OCI-LY3 (cell line): ENCODE data around the gene ICAM3.
A peak's percentile ranks its signal among the peaks of the same experiment; 100 is the strongest.

Source experiments
- H2AFZ ChIP-seq: fragments of 200-600, 300-600 bp; shearing (Covaris generic); 2 replicates; pipeline ENCODE4 v1.6.0; 2014; ENCODE audit warnings: antibody characterized with exemption, low read depth, low read length
- H3K27ac ChIP-seq: fragments of 200-600, 300-600 bp; sonication (generic); 2 replicates; pipeline ENCODE4 v1.5.1; 2014; ENCODE audit warnings: mild to moderate bottlenecking, low read length, moderate library complexity, mixed read lengths
- H3K27me3 ChIP-seq: fragments of 200-600, 300-600 bp; sonication (generic); 2 replicates; pipeline ENCODE4 v1.6.1; 2014; ENCODE audit warnings: low read depth, low read length, mixed read lengths
- H3K36me3 ChIP-seq: fragments of 200-600, 300-600 bp; sonication (generic); replicated peaks from 2 replicates; pipeline ENCODE3; 2014; ENCODE audit warnings: low read depth, low read length, mixed read lengths
- H3K4me1 ChIP-seq: fragments of 300-600, 200-600 bp; sonication (generic); 2 replicates; pipeline ENCODE4 v1.6.1; 2014; ENCODE audit warnings: low read length, mixed read lengths
- H3K4me2 ChIP-seq: fragments of 200-600, 300-600 bp; sonication (generic); 2 replicates; pipeline ENCODE4 v1.6.1; 2014; ENCODE audit warnings: low read length, mixed read lengths
- H3K4me3 ChIP-seq: fragments of 300-600, 200-600 bp; sonication (generic); 2 replicates; pipeline ENCODE4 v1.5.1; 2014; ENCODE audit warnings: antibody characterized with exemption, mild to moderate bottlenecking, low read length, moderate library complexity
- H3K79me2 ChIP-seq: fragments of 300-600, 200-600 bp; shearing (Covaris generic); 2 replicates; pipeline ENCODE4 v1.6.1; 2014; ENCODE audit warnings: mild to moderate bottlenecking, low read length, mixed read lengths
- H3K9ac ChIP-seq: fragments of 300-600, 200-600 bp; shearing (Covaris generic); 2 replicates; pipeline ENCODE4 v1.6.0; 2014; ENCODE audit warnings: mild to moderate bottlenecking, low read length, moderate library complexity
- H3K9me3 ChIP-seq: fragments of 200-600, 300-600 bp; shearing (Covaris generic); 2 replicates; pipeline ENCODE4 v1.6.1; 2014; ENCODE audit warnings: low read length, mixed read lengths; ENCODE audit not compliant: insufficient read depth
- H4K20me1 ChIP-seq: fragments of 200-600, 300-600 bp; sonication (generic); 2 replicates; pipeline ENCODE4 v1.6.1; 2016; ENCODE audit warnings: low read length, mixed read lengths; ENCODE audit not compliant: insufficient read depth
- EZH2phosphoT487 ChIP-seq: fragments of 200-600 bp; shearing (Covaris generic); IDR thresholded peaks from 2 replicates; pipeline ENCODE4 v1.6.1; 2018; ENCODE audit warnings: antibody characterized with exemption, mixed run types, low read depth
- TF ChIP-seq, protein P1 (sequence below): fragments of 200-600, 300-600 bp; sonication (generic); IDR thresholded peaks from 2 replicates; pipeline ENCODE4 v1.5.1; 2014; ENCODE audit warnings: antibody characterized with exemption, low read length, low read depth

Gene ICAM3

DNA sequence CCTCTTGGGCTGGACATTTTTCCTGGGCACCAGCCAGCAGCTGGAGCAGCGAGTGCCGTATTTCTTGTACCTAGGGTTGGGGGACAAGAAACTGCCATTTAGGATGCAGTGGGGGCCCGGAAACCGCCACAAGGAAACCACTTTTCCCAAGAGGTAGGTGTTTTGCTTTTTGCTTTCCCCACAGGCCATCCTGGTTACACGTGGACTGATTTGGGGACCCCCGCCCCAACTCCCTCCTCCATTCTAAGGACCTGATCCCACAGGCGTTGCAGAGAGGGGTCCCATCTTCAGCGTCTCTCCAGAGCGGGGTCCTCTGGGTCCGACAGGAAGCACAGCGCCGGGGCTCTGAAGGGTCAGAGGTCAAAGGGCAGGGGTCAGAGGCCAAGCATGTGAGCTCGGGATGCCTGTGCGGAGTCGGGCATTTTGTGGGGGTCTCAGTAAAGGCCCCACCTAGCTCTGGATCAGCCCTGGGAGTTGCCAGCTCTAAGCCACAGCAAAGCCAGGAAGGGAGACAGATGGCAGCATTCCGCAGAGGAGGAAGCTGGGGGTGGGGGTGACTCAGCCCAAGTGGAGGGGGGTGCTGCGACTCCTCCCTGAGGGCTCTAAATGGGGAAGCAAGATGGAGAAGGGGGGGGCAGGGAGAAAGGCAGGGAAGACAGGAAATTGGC, 34.2 kb downstream of the ICAM3 start:
- Histone ChIP-seq H2AFZ (no peak overlapping the region), H3K4me2 (no peak overlapping the region), H3K27me3 (0 out of 2 replicates have a peak, but pooled peaks cover 2% of the 10 kb centered on the region), H3K9ac (no peak overlapping the region), H3K79me2 (no peaks in the 10 kb centered on the region), H3K36me3 (no peaks in the 10 kb centered on the region), H3K4me3 (no peak overlapping the region), H3K4me1 (no peaks in the 10 kb centered on the region), H4K20me1 (no peaks in the 10 kb centered on the region), H3K9me3 (no peaks in the 10 kb centered on the region), H3K27ac (no peak overlapping the region)
- TF ChIP-seq, protein P1, sequence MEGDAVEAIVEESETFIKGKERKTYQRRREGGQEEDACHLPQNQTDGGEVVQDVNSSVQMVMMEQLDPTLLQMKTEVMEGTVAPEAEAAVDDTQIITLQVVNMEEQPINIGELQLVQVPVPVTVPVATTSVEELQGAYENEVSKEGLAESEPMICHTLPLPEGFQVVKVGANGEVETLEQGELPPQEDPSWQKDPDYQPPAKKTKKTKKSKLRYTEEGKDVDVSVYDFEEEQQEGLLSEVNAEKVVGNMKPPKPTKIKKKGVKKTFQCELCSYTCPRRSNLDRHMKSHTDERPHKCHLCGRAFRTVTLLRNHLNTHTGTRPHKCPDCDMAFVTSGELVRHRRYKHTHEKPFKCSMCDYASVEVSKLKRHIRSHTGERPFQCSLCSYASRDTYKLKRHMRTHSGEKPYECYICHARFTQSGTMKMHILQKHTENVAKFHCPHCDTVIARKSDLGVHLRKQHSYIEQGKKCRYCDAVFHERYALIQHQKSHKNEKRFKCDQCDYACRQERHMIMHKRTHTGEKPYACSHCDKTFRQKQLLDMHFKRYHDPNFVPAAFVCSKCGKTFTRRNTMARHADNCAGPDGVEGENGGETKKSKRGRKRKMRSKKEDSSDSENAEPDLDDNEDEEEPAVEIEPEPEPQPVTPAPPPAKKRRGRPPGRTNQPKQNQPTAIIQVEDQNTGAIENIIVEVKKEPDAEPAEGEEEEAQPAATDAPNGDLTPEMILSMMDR: no peak
- no peak for TF ChIP-seq EZH2phosphoT487

DNA sequence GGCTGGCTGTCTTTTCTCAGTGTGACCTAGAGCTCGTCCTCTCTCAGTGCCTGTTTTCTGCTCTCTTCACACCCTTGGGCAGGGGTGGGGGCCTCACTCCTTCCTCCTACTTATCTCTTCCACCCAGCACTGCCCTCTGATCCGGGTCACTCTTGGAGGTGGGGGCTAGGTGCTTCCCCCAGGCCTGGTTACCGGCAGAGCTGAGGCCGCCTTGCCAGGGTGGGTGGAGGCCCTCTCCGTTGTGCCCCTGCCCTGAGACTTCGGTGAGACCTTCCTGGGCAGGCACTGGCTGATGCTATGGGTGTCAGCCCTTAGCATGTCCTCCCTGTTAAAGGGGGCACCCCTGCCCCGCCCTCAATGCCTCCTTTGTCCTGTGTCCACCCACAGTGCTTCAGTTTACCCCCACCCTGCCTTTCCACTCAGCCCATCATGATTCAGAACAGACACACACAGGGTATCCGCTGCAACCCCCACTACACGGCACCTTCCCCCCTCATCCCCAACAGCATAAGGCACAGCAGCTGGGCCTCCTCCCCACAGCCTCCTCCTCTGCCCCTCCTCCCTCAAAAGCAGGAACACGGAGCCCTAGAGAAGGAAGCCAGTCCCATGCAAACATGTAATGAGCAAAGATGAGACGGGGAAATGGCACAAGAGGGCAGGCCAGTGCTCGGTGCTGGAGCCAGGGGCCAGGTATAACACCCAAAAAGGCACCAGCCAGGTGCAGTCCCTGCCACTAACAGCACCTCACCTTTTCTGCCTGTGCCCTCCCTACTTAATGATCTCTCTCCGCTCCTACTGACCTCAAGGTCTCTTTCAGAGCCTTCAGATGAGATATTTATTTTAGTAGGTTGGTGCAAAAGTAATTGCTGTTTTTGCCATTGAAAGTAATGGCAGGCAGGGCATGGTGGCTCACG, 39.6 kb downstream of the ICAM3 start:
- Histone ChIP-seq H3K9ac (no peak overlapping the region), H3K27ac (no peak overlapping the region), H4K20me1 (no peaks in the 10 kb centered on the region), H3K9me3 (no peaks in the 10 kb centered on the region), H3K4me2 (0 out of 2 replicates have a peak overlapping the region, but pooled peaks have one; percentile 5), H3K79me2 (no peaks in the 10 kb centered on the region), H3K4me3 (no peak overlapping the region), H3K4me1 (no peaks in the 10 kb centered on the region; the same call in 1 of the 2 replicates), H2AFZ (peak overlapping the region; percentile 0; the same call in 1 of the 2 replicates), H3K27me3 (0 out of 2 replicates have a peak, but pooled peaks cover 2% of the 10 kb centered on the region), H3K36me3 (no peaks in the 10 kb centered on the region)
- TF ChIP-seq EZH2phosphoT487: no peak
- TF ChIP-seq, protein P1: no peak

DNA sequence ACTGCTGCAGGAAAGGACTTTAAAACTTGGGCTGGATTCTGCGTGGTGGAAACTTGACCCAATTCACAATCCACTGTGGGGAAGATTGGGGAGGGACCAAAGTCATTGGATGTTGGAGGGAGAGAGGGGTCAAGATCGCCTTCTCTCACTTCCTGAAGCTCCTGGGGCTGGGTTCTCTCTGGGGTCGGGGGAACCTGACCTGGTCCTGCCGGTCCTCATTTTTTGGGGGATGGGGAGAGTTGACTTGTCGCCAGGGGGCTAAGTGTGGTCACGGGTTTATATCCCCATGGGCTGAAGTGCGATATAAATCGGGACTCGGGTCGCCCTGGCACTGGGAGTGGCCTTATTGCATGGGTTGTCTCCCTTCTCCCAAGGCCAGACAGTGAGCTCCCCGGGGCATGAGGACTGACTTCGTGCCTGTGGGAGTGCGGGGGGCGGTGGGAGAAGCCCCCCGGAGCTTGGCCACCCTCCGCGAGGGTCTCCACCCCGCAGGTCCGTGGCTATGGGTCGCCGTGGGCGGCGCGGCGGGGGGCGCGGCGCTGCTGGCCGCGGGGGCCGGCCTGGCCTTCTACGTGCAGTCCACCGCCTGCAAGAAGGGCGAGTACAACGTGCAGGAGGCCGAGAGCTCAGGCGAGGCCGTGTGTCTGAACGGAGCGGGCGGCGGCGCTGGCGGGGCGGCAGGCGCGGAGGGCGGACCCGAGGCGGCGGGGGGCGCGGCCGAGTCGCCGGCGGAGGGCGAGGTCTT, 43.4 kb downstream of the ICAM3 start:
- H2AFZ ChIP-seq: no peak overlapping the region
- no peaks in the 10 kb centered on the region for H3K27me3 ChIP-seq
- peaks cover 8% of the 10 kb centered on the region for H3K36me3 ChIP-seq
- H3K9ac ChIP-seq: no peak overlapping the region
- no peaks in the 10 kb centered on the region; the same call in 1 of the 2 replicates for H3K4me1 ChIP-seq
- no peaks in the 10 kb centered on the region for H3K79me2 ChIP-seq
- no peak overlapping the region for H3K4me2 ChIP-seq
- H3K27ac ChIP-seq: no peak overlapping the region
- H4K20me1 ChIP-seq: no peaks in the 10 kb centered on the region
- no peaks in the 10 kb centered on the region for H3K9me3 ChIP-seq
- TF ChIP-seq, protein P1: no peak
- no peak for TF ChIP-seq EZH2phosphoT487
- no peak overlapping the region for H3K4me3 ChIP-seq
